Measurements from ENCODE around the gene DPY30. TPM values are rescaled to one million over a fixed set of nuclear protein-coding genes. Genes with fewer than 3 reads are reported as not detected.
A peak's percentile ranks its signal among the peaks of the same experiment; 100 is the strongest.

The DPY30 gene
- total RNA-seq, 1 donor from 2014 or later, result 25.9 TPM

DNA sequence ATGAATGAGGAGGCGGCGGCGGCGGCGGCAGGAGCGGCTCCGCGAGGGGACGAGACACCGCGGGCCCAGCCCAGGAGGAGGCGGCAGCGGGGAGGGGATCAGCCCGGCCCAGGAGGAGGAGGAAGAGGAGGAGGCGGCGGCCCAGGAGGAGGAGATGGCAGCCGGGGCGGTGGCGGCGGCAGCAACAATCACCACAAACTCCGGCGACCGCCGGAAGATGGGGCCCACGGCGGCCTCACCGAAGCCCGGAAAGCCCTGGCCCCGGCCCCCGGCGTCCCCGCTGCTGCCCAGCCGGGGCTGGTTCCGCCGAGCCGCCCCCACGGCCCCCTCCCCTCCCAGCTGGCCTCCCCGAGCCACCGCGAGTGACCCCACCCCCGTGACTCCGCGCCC lies 29.3 kb downstream of the DPY30 start:
- ATAC-seq, result peak; percentile 73
- DNase-seq (ENCODE audit: low spot score), result peak; percentile 77

DNA sequence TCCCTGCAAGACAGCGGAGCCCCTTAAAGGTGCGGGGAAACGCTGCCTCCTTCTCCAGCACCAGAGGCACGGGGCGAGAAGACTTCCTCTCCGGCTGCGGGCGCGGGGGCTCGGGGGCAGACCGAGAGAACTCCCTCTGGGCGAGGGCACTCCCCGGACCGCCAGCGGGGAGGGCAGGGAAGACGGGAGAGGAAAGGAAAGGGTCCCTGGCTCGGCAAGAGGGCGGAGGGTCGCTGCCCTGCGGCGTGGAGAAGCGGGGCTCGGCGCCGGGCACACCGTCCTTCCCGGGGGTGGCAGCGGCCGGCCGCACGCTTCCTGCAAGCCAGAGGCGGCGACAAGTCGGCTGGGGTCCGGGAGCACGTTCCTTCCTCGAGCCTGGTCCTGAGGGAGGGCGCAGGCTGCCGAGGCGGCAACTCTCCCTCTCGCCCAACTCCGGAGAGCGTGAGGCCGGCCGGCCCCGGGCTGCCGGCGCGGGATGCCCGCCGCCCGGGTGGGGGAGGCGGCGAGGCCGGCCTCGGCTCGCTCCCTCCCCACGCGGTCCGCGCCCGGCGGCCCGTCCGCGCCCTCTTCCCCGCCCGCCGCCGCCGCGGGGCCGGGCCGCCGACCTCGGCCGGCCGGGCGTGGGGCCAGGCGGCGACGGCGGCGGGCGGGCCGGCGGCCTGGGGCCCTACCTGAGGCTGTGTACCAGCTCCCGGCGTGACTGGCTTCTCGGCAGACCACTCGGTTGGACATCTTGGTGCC lies 29.9 kb downstream of the DPY30 start:
- peak; percentile 59 for DNase-seq (ENCODE audit: low spot score)
- peak; percentile 25 for ATAC-seq

DNA sequence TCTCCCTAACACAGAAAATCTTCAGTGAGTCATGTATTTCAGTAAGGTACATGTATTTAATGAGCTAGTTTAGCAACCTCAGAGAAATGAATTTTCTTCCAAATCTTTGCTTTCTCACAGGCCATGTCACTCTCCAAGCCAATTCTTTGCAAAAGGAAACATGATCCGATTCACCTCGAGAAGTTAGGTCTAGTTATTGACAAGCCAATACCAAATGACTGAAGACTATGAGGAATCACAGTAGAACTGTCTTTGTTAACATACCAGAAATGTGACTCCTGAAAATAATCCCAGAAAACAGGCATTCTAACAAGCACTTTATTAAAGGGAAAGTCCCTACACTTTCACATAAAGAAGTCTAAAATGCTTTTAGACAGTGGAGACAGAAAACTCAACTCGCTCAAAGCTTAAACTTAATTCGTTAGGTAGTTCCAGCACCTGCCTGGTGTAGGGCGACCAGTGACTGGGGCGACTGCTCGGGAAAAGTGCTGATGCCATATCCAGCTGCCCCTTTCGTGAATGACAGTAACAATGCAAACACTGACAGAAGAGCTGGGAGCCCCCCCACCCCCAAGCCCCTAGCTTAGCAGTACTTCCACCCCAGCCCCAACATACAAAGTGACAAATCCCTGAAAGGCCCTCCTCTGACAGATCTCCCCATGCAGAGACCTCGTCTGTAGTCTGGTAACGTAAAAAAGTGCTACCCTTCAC lies 30.6 kb downstream of the DPY30 start:
- no peak for ATAC-seq
- no peak for DNase-seq (ENCODE audit: low spot score)

GRCh38 chr2:32007121-32007391 lies 32.5 kb downstream of the DPY30 start:
- no peak for DNase-seq (ENCODE audit: low spot score)
- peak; percentile 26 for ATAC-seq

DNA sequence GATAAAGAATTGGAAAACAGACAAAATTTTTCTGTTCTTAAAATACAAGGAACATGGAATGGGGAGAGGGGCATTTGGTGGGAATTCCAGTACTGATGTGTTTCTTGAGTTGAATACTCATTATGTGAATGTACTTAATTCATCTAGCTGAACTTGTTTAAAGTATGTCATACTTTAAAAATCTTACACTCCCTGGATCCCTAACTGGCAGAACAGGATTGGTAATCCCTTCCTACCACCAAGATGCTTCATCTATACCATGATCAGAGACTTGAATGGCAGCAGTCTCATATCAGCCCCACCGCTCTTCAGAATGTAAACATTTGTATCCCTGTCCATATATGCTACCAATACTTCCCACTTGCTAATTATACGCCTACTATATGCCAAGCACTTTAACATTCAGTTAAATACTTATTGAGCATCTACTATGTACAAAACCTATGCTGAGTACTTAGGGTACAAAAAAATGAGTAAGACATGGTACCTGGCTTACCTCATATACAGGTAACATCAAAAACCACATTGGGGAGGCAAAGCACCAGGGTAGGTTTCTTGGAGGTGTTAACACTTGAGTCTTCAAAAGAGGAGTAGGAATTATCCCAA lies 34.1 kb downstream of the DPY30 start:
- ATAC-seq (no peak), DNase-seq (ENCODE audit: low spot score) (no peak)

GRCh38 chr2:32003791-32004190 lies 35.8 kb downstream of the DPY30 start:
- DNase-seq (ENCODE audit: low spot score) (no peak), ATAC-seq (no peak)

DNA sequence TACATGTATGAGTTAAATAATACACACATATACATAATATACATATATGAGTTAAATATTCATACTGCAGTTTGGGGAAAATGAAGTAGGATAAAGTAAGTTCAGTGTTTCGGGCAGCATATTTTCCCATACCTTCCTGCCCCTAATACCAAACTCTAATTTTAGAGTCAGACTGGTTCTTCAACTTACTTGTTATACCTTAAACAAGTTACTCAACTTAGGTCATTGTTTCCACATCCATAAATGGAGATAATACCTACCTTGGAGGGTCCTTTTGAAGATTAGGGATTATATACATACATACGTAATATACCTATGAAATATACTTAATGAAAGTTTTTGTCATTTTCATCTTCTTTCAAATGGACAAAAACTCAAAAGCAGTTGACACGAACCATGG lies 37.2 kb downstream of the DPY30 start:
- DNase-seq (ENCODE audit: low spot score) (no peak), ATAC-seq (no peak)

- ATAC-seq, result no peak
Observed at GRCh38 chr2:31999438-31999837, 40.2 kb downstream of the DPY30 start.

GRCh38 chr2:31998731-31999383 lies 40.7 kb downstream of the DPY30 start:
- ATAC-seq (no peak), DNase-seq (ENCODE audit: low spot score) (no peak)

More at GRCh38 chr2:31999438-31999837, 40.2 kb downstream of the DPY30 start:
- DNase-seq (ENCODE audit: low spot score), result no peak

DNA sequence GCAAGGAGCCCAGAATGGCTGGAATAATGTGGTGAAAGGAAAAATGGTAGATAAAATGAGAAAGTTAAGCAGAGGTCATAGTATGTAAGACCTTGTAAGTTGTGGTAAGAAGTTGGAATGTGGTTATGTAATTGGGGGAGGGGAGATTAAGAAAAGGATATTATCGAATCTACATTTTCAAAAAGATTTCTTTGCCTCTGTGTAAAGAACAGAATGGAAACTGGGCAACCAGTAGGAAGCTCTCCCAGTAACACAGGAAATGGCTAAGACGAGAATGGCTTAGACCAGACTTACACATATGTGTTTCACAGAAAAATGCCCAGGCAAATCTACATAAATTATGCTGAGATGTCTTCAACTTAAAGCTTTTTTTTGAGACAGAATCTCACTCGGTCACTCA lies 42.0 kb downstream of the DPY30 start:
- ATAC-seq, result no peak
- DNase-seq (ENCODE audit: low spot score), result no peak

DNA sequence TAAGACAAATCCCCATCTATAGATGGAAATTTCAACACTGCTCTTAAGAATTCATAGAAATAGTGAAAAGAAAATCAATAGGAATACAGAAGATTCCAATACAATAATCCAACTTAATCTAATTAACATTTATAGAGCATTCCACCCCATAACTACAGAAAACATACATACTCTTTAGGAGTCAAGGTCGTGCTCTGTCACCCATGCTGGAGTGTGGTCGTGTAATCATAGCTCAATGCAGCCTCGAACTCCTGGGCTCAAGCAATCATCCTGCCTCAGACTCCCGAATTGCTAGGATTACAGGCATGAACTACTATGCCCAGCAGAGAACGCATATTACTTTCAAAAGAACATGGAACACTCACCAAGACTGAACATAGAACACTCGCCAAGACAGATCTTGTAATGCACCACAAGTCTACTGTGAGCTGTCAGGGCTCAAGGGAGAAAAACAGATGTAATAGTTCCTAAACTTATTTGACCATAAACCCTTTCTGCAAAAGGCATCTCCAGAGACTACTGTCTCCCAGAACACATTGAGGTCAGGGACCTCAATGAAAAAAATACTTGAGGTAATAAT lies 42.9 kb downstream of the DPY30 start:
- no peak for DNase-seq (ENCODE audit: low spot score)
- ATAC-seq, result no peak

GRCh38 chr2:31992934-31993333 lies 46.7 kb downstream of the DPY30 start:
- ATAC-seq (no peak), DNase-seq (ENCODE audit: low spot score) (no peak)

- peak; percentile 80 for ATAC-seq
Observed at GRCh38 chr2:31992025-31992579, 47.5 kb downstream of the DPY30 start.

GRCh38 chr2:31989946-31990345 lies 49.7 kb downstream of the DPY30 start:
- ATAC-seq (no peak), DNase-seq (ENCODE audit: low spot score) (no peak)

More at GRCh38 chr2:31992025-31992579, 47.5 kb downstream of the DPY30 start:
- no peak for DNase-seq (ENCODE audit: low spot score)

- ATAC-seq (no peak), DNase-seq (ENCODE audit: low spot score) (no peak)
Observed at GRCh38 chr2:31987454-31988220, 52.0 kb downstream of the DPY30 start.

GRCh38 chr2:31986906-31987305 lies 52.7 kb downstream of the DPY30 start:
- peak; percentile 19 for ATAC-seq

GRCh38 chr2:31983762-31984467 lies 55.7 kb downstream of the DPY30 start:
- no peak for ATAC-seq
- DNase-seq (ENCODE audit: low spot score), result no peak

More at GRCh38 chr2:31986906-31987305, 52.7 kb downstream of the DPY30 start:
- DNase-seq (ENCODE audit: low spot score), result no peak

DNA sequence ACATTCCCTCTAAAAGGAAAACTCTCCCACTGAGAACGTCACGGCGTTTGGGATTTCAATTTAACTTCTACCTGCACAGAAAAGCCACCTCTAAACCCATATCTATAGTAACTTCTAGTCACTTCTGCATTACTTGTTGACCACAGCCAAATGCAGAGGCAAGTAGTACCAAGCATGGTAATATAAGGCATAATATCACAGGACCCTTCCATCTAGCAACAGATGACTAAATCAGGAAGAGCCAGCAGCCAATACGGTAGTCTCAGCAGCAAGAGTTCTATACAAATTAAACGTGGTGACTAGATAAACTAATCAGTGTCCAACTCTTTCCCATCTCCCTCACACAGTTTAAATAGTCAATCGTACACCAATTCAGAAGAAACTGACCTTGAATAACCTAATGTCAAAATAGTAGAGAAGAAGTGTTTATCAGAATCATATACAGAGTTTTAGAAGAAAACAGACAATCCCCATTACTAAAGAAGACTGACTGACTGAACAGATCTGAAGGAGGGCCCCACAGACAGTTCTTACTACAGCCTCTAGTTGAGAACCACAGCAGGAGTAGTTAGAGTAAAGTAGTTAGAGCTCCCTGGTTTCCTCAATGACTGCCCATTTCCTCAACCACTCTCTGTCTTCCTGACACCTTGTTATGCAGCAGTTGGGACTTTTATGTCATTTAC lies 58.8 kb downstream of the DPY30 start:
- DNase-seq (ENCODE audit: low spot score) (no peak), ATAC-seq (peak; percentile 63)

GRCh38 chr2:31979956-31980355 lies 59.6 kb downstream of the DPY30 start:
- no peak for DNase-seq (ENCODE audit: low spot score)
- no peak for ATAC-seq

Measured in left lobe of liver (tissue), 2 donors.